ENCODE results near the gene EEFSEC. TPM values are rescaled to one million over a fixed set of nuclear protein-coding genes. Genes with fewer than 3 reads are reported as not detected.

The EEFSEC gene
- polyA plus RNA-seq, 1 donor (not counting 4 experiments of a cell fraction or from before 2014, with no cell fraction given), result 8.7 TPM

- Histone ChIP-seq H3K27me3 (ENCODE audit: control insufficient read depth, extremely low read depth, insufficient read depth, low read length) (peaks cover 4% of the 10 kb centered on the region), H3K36me3 (ENCODE audit: control insufficient read depth in 2 of 2, extremely low read depth in 1 of 2, insufficient read depth in 2 of 2, low read length in 2 of 2) (no peaks in the 10 kb centered on the region), H4K20me1 (ENCODE audit: control insufficient read depth, extremely low read depth, insufficient read depth, low read length) (no peaks in the 10 kb centered on the region), H3K9ac (ENCODE audit: control insufficient read depth, extremely low read depth, insufficient read depth, low read length) (no peak overlapping the region), H3K4me3 (ENCODE audit: control insufficient read depth in 2 of 3, extremely low read depth in 1 of 3, insufficient read depth in 2 of 3, low read depth in 1 of 3, low read length in 3 of 3) (no peak overlapping the region), H2AFZ (ENCODE audit: control insufficient read depth, low read length) (no peak overlapping the region), H3K79me2 (ENCODE audit: control insufficient read depth, insufficient read depth, low read length) (no peaks in the 10 kb centered on the region), H3K9me3 (ENCODE audit: control insufficient read depth, low read depth, low read length) (no peaks in the 10 kb centered on the region), H3K4me1 (ENCODE audit: control insufficient read depth, extremely low read depth, insufficient read depth, low read length) (peaks cover 6% of the 10 kb centered on the region), H3K4me2 (ENCODE audit: control insufficient read depth, extremely low read depth, insufficient read depth, low read depth, low read length) (no peak overlapping the region), H3K9me1 (ENCODE audit: control insufficient read depth, extremely low read depth, insufficient read depth, low read length) (no peaks in the 10 kb centered on the region), H3K27ac (ENCODE audit: control insufficient read depth, insufficient read depth, low read length) (no peak overlapping the region)
- no peak for FAIRE-seq
- no peak for TF ChIP-seq EZH2 (IDR thresholded peaks at IDR 0.05; ENCODE audit: low read length)
- no peak for TF ChIP-seq CTCF (optimal IDR thresholded peaks at IDR 0.05 in 1 of 3, IDR thresholded peaks at IDR 0.05 in 1 of 3, conservative IDR thresholded peaks at IDR 0.05 in 1 of 3; ENCODE audit: extremely low read depth in 1 of 3, insufficient read depth in 2 of 3, low read length in 3 of 3)
- dilution Hi-C loops (cut with MboI; ENCODE audit: extremely low pct_ligation_motif_present, low sequenced_read_pairs), result no loop called here
- DNase-seq (ENCODE audit: low read depth, low spot score), result no peak
Measured at GRCh38 chr3:128420289-128420688, 267.0 kb downstream of the EEFSEC start.

- no peaks in the 10 kb centered on the region for H3K9me3 ChIP-seq (ENCODE audit: control insufficient read depth, low read depth, low read length)
- H3K27me3 ChIP-seq (ENCODE audit: control insufficient read depth, extremely low read depth, insufficient read depth, low read length), result peaks cover 4% of the 10 kb centered on the region
- DNase-seq (ENCODE audit: low read depth, low spot score) (no peak), FAIRE-seq (no peak)
- H3K4me2 ChIP-seq (ENCODE audit: control insufficient read depth, extremely low read depth, insufficient read depth, low read depth, low read length), result no peak overlapping the region
- no peaks in the 10 kb centered on the region for H3K79me2 ChIP-seq (ENCODE audit: control insufficient read depth, insufficient read depth, low read length)
- H3K36me3 ChIP-seq (ENCODE audit: control insufficient read depth in 2 of 2, extremely low read depth in 1 of 2, insufficient read depth in 2 of 2, low read length in 2 of 2), result no peaks in the 10 kb centered on the region
- peaks cover 2% of the 10 kb centered on the region for H4K20me1 ChIP-seq (ENCODE audit: control insufficient read depth, extremely low read depth, insufficient read depth, low read length)
- no peaks in the 10 kb centered on the region for H3K9me1 ChIP-seq (ENCODE audit: control insufficient read depth, extremely low read depth, insufficient read depth, low read length)
- H3K27ac ChIP-seq (ENCODE audit: control insufficient read depth, insufficient read depth, low read length), result no peak overlapping the region
- no peak overlapping the region for H3K9ac ChIP-seq (ENCODE audit: control insufficient read depth, extremely low read depth, insufficient read depth, low read length)
- H2AFZ ChIP-seq (ENCODE audit: control insufficient read depth, low read length), result no peak overlapping the region
- H3K4me3 ChIP-seq (ENCODE audit: control insufficient read depth in 2 of 3, extremely low read depth in 1 of 3, insufficient read depth in 2 of 3, low read depth in 1 of 3, low read length in 3 of 3), result no peak overlapping the region
- no peak for TF ChIP-seq EZH2 (IDR thresholded peaks at IDR 0.05; ENCODE audit: low read length)
- TF ChIP-seq CTCF (optimal IDR thresholded peaks at IDR 0.05 in 1 of 3, IDR thresholded peaks at IDR 0.05 in 1 of 3, conservative IDR thresholded peaks at IDR 0.05 in 1 of 3; ENCODE audit: extremely low read depth in 1 of 3, insufficient read depth in 2 of 3, low read length in 3 of 3), result no peak
- dilution Hi-C loops (cut with MboI; ENCODE audit: extremely low pct_ligation_motif_present, low sequenced_read_pairs), result no loop called here
- peaks cover 6% of the 10 kb centered on the region for H3K4me1 ChIP-seq (ENCODE audit: control insufficient read depth, extremely low read depth, insufficient read depth, low read length)
Measured at GRCh38 chr3:128420720-128421438, 267.6 kb downstream of the EEFSEC start.
